Measurements from ENCODE around the gene KRT1. TPM values are rescaled to one million over a fixed set of nuclear protein-coding genes. Genes with fewer than 3 reads are reported as not detected.

KRT1 gene
- polyA plus RNA-seq, 2 of the 4 experiments (the other 2 are of a cell fraction), result not detected

- no peaks in the 10 kb centered on the region for H3K9me3 ChIP-seq
- ChIA-PET POLR2A (no interaction called here), CTCF (no interaction called here)
- DNase-seq (ENCODE audit: low read depth in 1 of 2, low spot score in 1 of 2) (no peak), ATAC-seq (no peak), FAIRE-seq (no peak)
- H3K4me1 ChIP-seq, result no peaks in the 10 kb centered on the region
- 93% methylated on average over 3 of the region's 3 CpGs for WGBS (ENCODE audit: missing lambda C conversion rate)
- H3K4me3 ChIP-seq, result no peak overlapping the region
- no peak overlapping the region for H3K27ac ChIP-seq
- TF ChIP-seq TFCP2L1 (CRISPR knock-in tag; IDR thresholded peaks at IDR 0.05) (no peak), EP300 (IDR thresholded peaks at IDR 0.05) (no peak), EHF (CRISPR knock-in tag; IDR thresholded peaks at IDR 0.05) (no peak), E2F6 (IDR thresholded peaks at IDR 0.05; ENCODE audit: borderline replicate concordance, low read depth) (no peak), NPAS2 (CRISPR knock-in tag; IDR thresholded peaks at IDR 0.05; ENCODE audit: borderline replicate concordance) (no peak), ZC3H11A (IDR thresholded peaks at IDR 0.05) (no peak), REST (IDR thresholded peaks at IDR 0.05) (no peak), ESRRA (IDR thresholded peaks at IDR 0.05; ENCODE audit: borderline replicate concordance, low read length) (no peak)
- H3K4me2 ChIP-seq, result no peak overlapping the region
These were observed 18.5 kb downstream of the KRT1 start for GRCh38 chr12:52661668-52662067.

GRCh38 chr12:52660934-52661499 is 19.2 kb downstream of the KRT1 start:
- DNase-seq (ENCODE audit: low read depth in 1 of 2, low spot score in 1 of 2) (no peak), ATAC-seq (no peak), FAIRE-seq (no peak)
- POLR2A ChIA-PET, result no interaction called here
- H3K9me3 ChIP-seq, result no peaks in the 10 kb centered on the region
- no peak overlapping the region for H3K4me3 ChIP-seq
- TF ChIP-seq POLR2AphosphoS2 (conservative IDR thresholded peaks at IDR 0.05; ENCODE audit: low read length), result no peak
- no peak for TF ChIP-seq E2F6 (IDR thresholded peaks at IDR 0.05; ENCODE audit: borderline replicate concordance, low read depth)
- no peak for TF ChIP-seq FOXS1 (CRISPR knock-in tag; IDR thresholded peaks at IDR 0.05)
- TF ChIP-seq POLR2A (IDR thresholded peaks at IDR 0.05; ENCODE audit: low read length), result no peak
- no peak for TF ChIP-seq HEYL (CRISPR knock-in tag; IDR thresholded peaks at IDR 0.05)
- no peak for TF ChIP-seq HOXB13 (CRISPR knock-in tag; IDR thresholded peaks at IDR 0.05; ENCODE audit: low read depth)
- no peak for TF ChIP-seq PBX3 (IDR thresholded peaks at IDR 0.05)
- TF ChIP-seq RAD21 (conservative IDR thresholded peaks at IDR 0.05 in 1 of 2, IDR thresholded peaks at IDR 0.05 in 1 of 2), result no peak
- no peak for TF ChIP-seq REST (IDR thresholded peaks at IDR 0.05)
- no peak for TF ChIP-seq HMGXB4 (CRISPR knock-in tag; IDR thresholded peaks at IDR 0.05; ENCODE audit: borderline replicate concordance)
- no peak for TF ChIP-seq EHF (CRISPR knock-in tag; IDR thresholded peaks at IDR 0.05)
- no peak for TF ChIP-seq RARB (CRISPR knock-in tag; IDR thresholded peaks at IDR 0.05)
- TF ChIP-seq KDM5A (IDR thresholded peaks at IDR 0.05), result no peak
- no peak for TF ChIP-seq FOSL2 (IDR thresholded peaks at IDR 0.05)
- no peak for TF ChIP-seq FOSL2 (CRISPR knock-in tag; IDR thresholded peaks at IDR 0.05)
- TF ChIP-seq ZSCAN20 (CRISPR knock-in tag; IDR thresholded peaks at IDR 0.05), result no peak
- H3K4me1 ChIP-seq, result no peaks in the 10 kb centered on the region
- no peak overlapping the region for H3K27ac ChIP-seq
- WGBS (ENCODE audit: missing lambda C conversion rate), result 63% methylated on average over 3 of the region's 3 CpGs
- CTCF ChIA-PET, result interaction anchor here (0.7 to 1.1 kb wide), 2 partner anchors 255 to 517 kb away, joined by 3 read pairs; no protein-coding TSS in a partner anchor
- H3K4me2 ChIP-seq, result no peak overlapping the region
